DMS153 treated with DMSO at 0.1 percent for 48 hours (cell line): ENCODE results near the gene HMCN2.

ENCODE experiments used
- DNase-seq: peaks from one replicate; lab custom pipeline; 2025; ENCODE audit not compliant: unreplicated experiment; lab: John Stamatoyannopoulos, UW

The HMCN2 gene

GRCh38 chr9:130265431-130266235, at the start of gene HMCN2:
TSS of gene HMCN2 (plus strand) at chr9:130265760. CDS start at chr9:130265879, 119 bp downstream.
- DNase-seq: no peak

GRCh38 chr9:130217838-130218237, 47.7 kb upstream of the HMCN2 start:
- no peak for DNase-seq

- DNase-seq: no peak
Observed at GRCh38 chr9:130219661-130220096, 45.9 kb upstream of the HMCN2 start.

- DNase-seq: no peak
Observed at GRCh38 chr9:130220352-130220751, 45.2 kb upstream of the HMCN2 start.

GRCh38 chr9:130222833-130223232, 42.7 kb upstream of the HMCN2 start:
- DNase-seq: no peak

GRCh38 chr9:130225071-130225470, 40.5 kb upstream of the HMCN2 start:
- DNase-seq: no peak

GRCh38 chr9:130225586-130225985, 40.0 kb upstream of the HMCN2 start:
- DNase-seq: no peak

GRCh38 chr9:130226112-130226511, 39.4 kb upstream of the HMCN2 start:
- DNase-seq: no peak

GRCh38 chr9:130227833-130228232, 37.7 kb upstream of the HMCN2 start:
- DNase-seq: no peak

GRCh38 chr9:130229759-130230158, 35.8 kb upstream of the HMCN2 start:
- no peak for DNase-seq

GRCh38 chr9:130230631-130231030, 34.9 kb upstream of the HMCN2 start:
- DNase-seq: no peak

GRCh38 chr9:130232899-130233586, 32.5 kb upstream of the HMCN2 start:
- DNase-seq: no peak

- no peak for DNase-seq
Observed at GRCh38 chr9:130233587-130233945, 32.0 kb upstream of the HMCN2 start.

GRCh38 chr9:130234340-130235260, 31.0 kb upstream of the HMCN2 start:
- no peak for DNase-seq

GRCh38 chr9:130235558-130236435, 29.8 kb upstream of the HMCN2 start:
- DNase-seq: peak; percentile 26

GRCh38 chr9:130236436-130236985, 29.0 kb upstream of the HMCN2 start:
- DNase-seq: no peak

GRCh38 chr9:130237076-130237475, 28.5 kb upstream of the HMCN2 start:
- DNase-seq: no peak

- DNase-seq: no peak
Observed at GRCh38 chr9:130237763-130238524, 27.6 kb upstream of the HMCN2 start.

GRCh38 chr9:130239363-130239695, 26.2 kb upstream of the HMCN2 start:
- DNase-seq: no peak
